DOHH2 (cell line): ENCODE data around the gene ADAM10.
"Not testable (repeated sequence)": the region's sequence is repeated elsewhere in the genome, so short reads cannot be mapped to it uniquely, and the experiment has no call there.

Experiments
- H3F3A ChIP-seq: fragments of 200-600 bp; sonication (generic), shearing (Covaris generic); 2 replicates; pipeline ENCODE4 v1.6.0; 2016; ENCODE audit warnings: antibody characterized with exemption, mild to moderate bottlenecking; ENCODE audit not compliant: control insufficient read depth, insufficient read depth
- H3K27ac ChIP-seq: fragments of 200-600 bp; sonication (generic); 2 replicates; pipeline ENCODE4 v1.5.1; 2014; ENCODE audit warnings: low read depth, mild to moderate bottlenecking, low read length, moderate library complexity
- H3K27me3 ChIP-seq: fragments of 200-600 bp; sonication (generic); 2 replicates; pipeline ENCODE4 v1.6.1; 2014; ENCODE audit warnings: mild to moderate bottlenecking, low read length, mixed read lengths; ENCODE audit not compliant: control insufficient read depth
- H3K36me3 ChIP-seq: fragments of 200-600 bp; sonication (generic); 2 replicates; pipeline ENCODE4 v1.6.1; 2014; ENCODE audit warnings: mild to moderate bottlenecking, low read length, moderate library complexity, mixed read lengths; ENCODE audit not compliant: control insufficient read depth
- H3K4me1 ChIP-seq: fragments of 200-600 bp; sonication (generic); 2 replicates; pipeline ENCODE4 v1.6.1; 2014; ENCODE audit warnings: mild to moderate bottlenecking, low read length, mixed read lengths; ENCODE audit not compliant: control insufficient read depth
- H3K4me2 ChIP-seq: fragments of 200-600 bp; sonication (generic); 2 replicates; pipeline ENCODE4 v1.6.0; 2014; ENCODE audit warnings: mild to moderate bottlenecking, low read length, moderate library complexity
- H3K4me3 ChIP-seq: fragments of 200-600 bp; sonication (generic); 2 replicates; pipeline ENCODE4 v1.5.1; 2014; ENCODE audit warnings: mild to moderate bottlenecking, low read length, mixed read lengths
- H3K79me2 ChIP-seq: fragments of 200-600 bp; sonication (generic); 2 replicates; pipeline ENCODE4 v1.6.1; 2014; ENCODE audit warnings: mild to moderate bottlenecking, low read length, mixed read lengths; ENCODE audit not compliant: control insufficient read depth
- H3K9me2 ChIP-seq: fragments of 200-600 bp; sonication (generic); replicated peaks from 2 replicates; pipeline ENCODE4 v1.6.1; 2014; ENCODE audit warnings: mild to moderate bottlenecking, low read length, mixed read lengths; ENCODE audit not compliant: control insufficient read depth
- H3K9me3 ChIP-seq: fragments of 200-600 bp; sonication (generic); 2 replicates; pipeline ENCODE4 v1.6.1; 2014; ENCODE audit warnings: antibody characterized with exemption, low read length, mixed read lengths; ENCODE audit not compliant: control insufficient read depth, insufficient read depth
- H4K20me1 ChIP-seq: fragments of 200-600 bp; sonication (generic); 2 replicates; pipeline ENCODE4 v1.6.0; 2014; ENCODE audit warnings: low read depth, mild to moderate bottlenecking, antibody characterized with exemption, low read length, moderate library complexity; ENCODE audit not compliant: control insufficient read depth, insufficient read depth
- EZH2phosphoT487 ChIP-seq: fragments of 200-600 bp; sonication (generic); IDR thresholded peaks from 2 replicates; pipeline ENCODE4 v1.6.1; 2017; ENCODE audit warnings: borderline replicate concordance, mild to moderate bottlenecking, antibody characterized with exemption, low read length, moderate library complexity, mixed read lengths
- TF ChIP-seq, protein P1 (sequence below): fragments of 200-600 bp; sonication (generic); IDR thresholded peaks from one replicate; pipeline ENCODE4 v1.5.1; 2014; ENCODE audit warnings: antibody characterized with exemption, mild to moderate bottlenecking, low read depth, low read length; ENCODE audit not compliant: poor library complexity, severe bottlenecking

Gene ADAM10

GRCh38 chr15:58627046-58627445 lies 122.5 kb downstream of the ADAM10 start:
- Histone ChIP-seq H3K4me3 (no peak overlapping the region), H4K20me1 (no peaks in the 10 kb centered on the region), H3K4me1 (peaks cover 5% of the 10 kb centered on the region), H3F3A (no peaks in the 10 kb centered on the region), H3K36me3 (peaks cover 27% of the 10 kb centered on the region), H3K9me3 (no peaks in the 10 kb centered on the region), H3K79me2 (no peaks in the 10 kb centered on the region), H3K9me2 (no peaks in the 10 kb centered on the region), H3K27me3 (no peaks in the 10 kb centered on the region), H3K27ac (no peak overlapping the region), H3K4me2 (no peak overlapping the region)
- TF ChIP-seq, protein P1, sequence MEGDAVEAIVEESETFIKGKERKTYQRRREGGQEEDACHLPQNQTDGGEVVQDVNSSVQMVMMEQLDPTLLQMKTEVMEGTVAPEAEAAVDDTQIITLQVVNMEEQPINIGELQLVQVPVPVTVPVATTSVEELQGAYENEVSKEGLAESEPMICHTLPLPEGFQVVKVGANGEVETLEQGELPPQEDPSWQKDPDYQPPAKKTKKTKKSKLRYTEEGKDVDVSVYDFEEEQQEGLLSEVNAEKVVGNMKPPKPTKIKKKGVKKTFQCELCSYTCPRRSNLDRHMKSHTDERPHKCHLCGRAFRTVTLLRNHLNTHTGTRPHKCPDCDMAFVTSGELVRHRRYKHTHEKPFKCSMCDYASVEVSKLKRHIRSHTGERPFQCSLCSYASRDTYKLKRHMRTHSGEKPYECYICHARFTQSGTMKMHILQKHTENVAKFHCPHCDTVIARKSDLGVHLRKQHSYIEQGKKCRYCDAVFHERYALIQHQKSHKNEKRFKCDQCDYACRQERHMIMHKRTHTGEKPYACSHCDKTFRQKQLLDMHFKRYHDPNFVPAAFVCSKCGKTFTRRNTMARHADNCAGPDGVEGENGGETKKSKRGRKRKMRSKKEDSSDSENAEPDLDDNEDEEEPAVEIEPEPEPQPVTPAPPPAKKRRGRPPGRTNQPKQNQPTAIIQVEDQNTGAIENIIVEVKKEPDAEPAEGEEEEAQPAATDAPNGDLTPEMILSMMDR = no peak
- TF ChIP-seq EZH2phosphoT487 = no peak

DNA sequence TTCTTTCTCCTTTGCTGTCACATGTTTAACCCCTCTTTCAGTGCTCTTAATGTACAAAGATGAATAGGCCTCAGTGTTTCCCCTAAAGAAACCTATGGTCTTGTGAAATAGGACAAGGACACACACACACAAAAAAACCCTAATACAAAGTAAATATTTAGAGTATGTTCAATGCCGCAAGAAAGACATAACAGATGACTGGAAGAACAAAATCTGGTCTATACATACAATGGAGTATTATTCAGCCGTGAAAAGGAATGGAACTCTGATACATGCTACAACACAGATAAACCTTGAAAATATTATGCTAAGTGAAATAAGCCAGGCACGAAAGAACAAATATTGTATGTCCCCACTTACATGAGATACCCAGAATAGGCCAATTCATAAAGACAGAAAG lies 123.1 kb downstream of the ADAM10 start:
- Histone ChIP-seq H3K4me1 (peaks cover 5% of the 10 kb centered on the region), H3K9me3 (no peaks in the 10 kb centered on the region), H3K27me3 (no peaks in the 10 kb centered on the region), H3K79me2 (no peaks in the 10 kb centered on the region), H3K27ac (no peak overlapping the region), H3K36me3 (peaks cover 27% of the 10 kb centered on the region), H3F3A (no peaks in the 10 kb centered on the region), H4K20me1 (no peaks in the 10 kb centered on the region), H3K9me2 (no peaks in the 10 kb centered on the region), H3K4me3 (no peak overlapping the region), H3K4me2 (no peak overlapping the region)
- TF ChIP-seq, protein P1 = no peak
- TF ChIP-seq EZH2phosphoT487 = no peak

- H3K36me3 ChIP-seq = peaks cover 32% of the 10 kb centered on the region
- no peak overlapping the region for H3K27ac ChIP-seq
- no peaks in the 10 kb centered on the region for H3F3A ChIP-seq
- H3K9me2 ChIP-seq = no peaks in the 10 kb centered on the region
- H3K79me2 ChIP-seq = no peaks in the 10 kb centered on the region
- H3K9me3 ChIP-seq = no peaks in the 10 kb centered on the region
- H3K27me3 ChIP-seq = no peaks in the 10 kb centered on the region
- no peaks in the 10 kb centered on the region for H3K4me1 ChIP-seq
- H3K4me3 ChIP-seq = no peak overlapping the region
- H4K20me1 ChIP-seq = no peaks in the 10 kb centered on the region
- TF ChIP-seq, protein P1 = no peak
- TF ChIP-seq EZH2phosphoT487 = no peak
- no peak overlapping the region for H3K4me2 ChIP-seq
Observed at GRCh38 chr15:58622877-58623276, 126.6 kb downstream of the ADAM10 start.

DNA sequence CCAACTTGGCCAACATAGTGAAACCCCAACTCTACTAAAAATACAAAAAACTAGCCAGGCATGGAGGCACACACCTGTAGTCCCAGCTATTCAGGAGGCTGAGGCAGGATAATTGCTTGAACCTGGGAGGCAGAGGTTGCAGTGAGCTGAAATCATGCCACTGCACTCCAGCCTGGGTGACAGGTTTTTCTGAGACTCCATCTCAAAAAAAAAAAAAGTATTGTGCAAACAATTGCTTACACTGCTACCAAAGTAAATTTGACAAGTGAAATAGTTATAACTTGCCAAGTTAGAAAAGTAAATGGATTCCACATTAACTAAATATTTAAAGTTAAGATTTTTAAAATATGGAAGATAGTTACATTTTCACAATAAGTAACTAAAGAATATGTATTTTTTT lies 129.2 kb downstream of the ADAM10 start:
- not testable (repeated sequence) for H3F3A ChIP-seq, H3K9me2 ChIP-seq, H3K4me2 ChIP-seq, H3K27me3 ChIP-seq, H3K27ac ChIP-seq, H3K4me1 ChIP-seq, H3K79me2 ChIP-seq, H3K9me3 ChIP-seq, H3K4me3 ChIP-seq, H4K20me1 ChIP-seq
- peaks cover 20% of the 10 kb centered on the region for H3K36me3 ChIP-seq
